DOHH2 (cell line): ENCODE data around the gene INCENP.

Experiments
- H3F3A ChIP-seq: fragments of 200-600 bp; sonication (generic), shearing (Covaris generic); 2 replicates; pipeline ENCODE4 v1.6.0; 2016; ENCODE audit warnings: antibody characterized with exemption, mild to moderate bottlenecking; ENCODE audit not compliant: control insufficient read depth, insufficient read depth
- H3K27ac ChIP-seq: fragments of 200-600 bp; sonication (generic); 2 replicates; pipeline ENCODE4 v1.5.1; 2014; ENCODE audit warnings: low read depth, mild to moderate bottlenecking, low read length, moderate library complexity
- H3K27me3 ChIP-seq: fragments of 200-600 bp; sonication (generic); 2 replicates; pipeline ENCODE4 v1.6.1; 2014; ENCODE audit warnings: mild to moderate bottlenecking, low read length, mixed read lengths; ENCODE audit not compliant: control insufficient read depth
- H3K36me3 ChIP-seq: fragments of 200-600 bp; sonication (generic); 2 replicates; pipeline ENCODE4 v1.6.1; 2014; ENCODE audit warnings: mild to moderate bottlenecking, low read length, moderate library complexity, mixed read lengths; ENCODE audit not compliant: control insufficient read depth
- H3K4me1 ChIP-seq: fragments of 200-600 bp; sonication (generic); 2 replicates; pipeline ENCODE4 v1.6.1; 2014; ENCODE audit warnings: mild to moderate bottlenecking, low read length, mixed read lengths; ENCODE audit not compliant: control insufficient read depth
- H3K4me2 ChIP-seq: fragments of 200-600 bp; sonication (generic); 2 replicates; pipeline ENCODE4 v1.6.0; 2014; ENCODE audit warnings: mild to moderate bottlenecking, low read length, moderate library complexity
- H3K4me3 ChIP-seq: fragments of 200-600 bp; sonication (generic); 2 replicates; pipeline ENCODE4 v1.5.1; 2014; ENCODE audit warnings: mild to moderate bottlenecking, low read length, mixed read lengths
- H3K79me2 ChIP-seq: fragments of 200-600 bp; sonication (generic); 2 replicates; pipeline ENCODE4 v1.6.1; 2014; ENCODE audit warnings: mild to moderate bottlenecking, low read length, mixed read lengths; ENCODE audit not compliant: control insufficient read depth
- H3K9me2 ChIP-seq: fragments of 200-600 bp; sonication (generic); replicated peaks from 2 replicates; pipeline ENCODE4 v1.6.1; 2014; ENCODE audit warnings: mild to moderate bottlenecking, low read length, mixed read lengths; ENCODE audit not compliant: control insufficient read depth
- H3K9me3 ChIP-seq: fragments of 200-600 bp; sonication (generic); 2 replicates; pipeline ENCODE4 v1.6.1; 2014; ENCODE audit warnings: antibody characterized with exemption, low read length, mixed read lengths; ENCODE audit not compliant: control insufficient read depth, insufficient read depth
- H4K20me1 ChIP-seq: fragments of 200-600 bp; sonication (generic); 2 replicates; pipeline ENCODE4 v1.6.0; 2014; ENCODE audit warnings: low read depth, mild to moderate bottlenecking, antibody characterized with exemption, low read length, moderate library complexity; ENCODE audit not compliant: control insufficient read depth, insufficient read depth
- EZH2phosphoT487 ChIP-seq: fragments of 200-600 bp; sonication (generic); IDR thresholded peaks from 2 replicates; pipeline ENCODE4 v1.6.1; 2017; ENCODE audit warnings: borderline replicate concordance, mild to moderate bottlenecking, antibody characterized with exemption, low read length, moderate library complexity, mixed read lengths
- TF ChIP-seq, protein P1 (sequence below): fragments of 200-600 bp; sonication (generic); IDR thresholded peaks from one replicate; pipeline ENCODE4 v1.5.1; 2014; ENCODE audit warnings: antibody characterized with exemption, mild to moderate bottlenecking, low read depth, low read length; ENCODE audit not compliant: poor library complexity, severe bottlenecking

The INCENP gene

GRCh38 chr11:62153087-62153395, 29.2 kb downstream of the INCENP start:
- Histone ChIP-seq H3K9me3 (no peaks in the 10 kb centered on the region), H3K27me3 (no peaks in the 10 kb centered on the region), H3K4me1 (no peaks in the 10 kb centered on the region), H3F3A (peaks cover 11% of the 10 kb centered on the region; the same call in 1 of the 2 replicates), H3K36me3 (peaks cover 50% of the 10 kb centered on the region), H4K20me1 (no peaks in the 10 kb centered on the region), H3K4me3 (no peak overlapping the region), H3K27ac (no peak overlapping the region), H3K79me2 (no peaks in the 10 kb centered on the region), H3K9me2 (no peaks in the 10 kb centered on the region), H3K4me2 (no peak overlapping the region)
- TF ChIP-seq, protein P1, sequence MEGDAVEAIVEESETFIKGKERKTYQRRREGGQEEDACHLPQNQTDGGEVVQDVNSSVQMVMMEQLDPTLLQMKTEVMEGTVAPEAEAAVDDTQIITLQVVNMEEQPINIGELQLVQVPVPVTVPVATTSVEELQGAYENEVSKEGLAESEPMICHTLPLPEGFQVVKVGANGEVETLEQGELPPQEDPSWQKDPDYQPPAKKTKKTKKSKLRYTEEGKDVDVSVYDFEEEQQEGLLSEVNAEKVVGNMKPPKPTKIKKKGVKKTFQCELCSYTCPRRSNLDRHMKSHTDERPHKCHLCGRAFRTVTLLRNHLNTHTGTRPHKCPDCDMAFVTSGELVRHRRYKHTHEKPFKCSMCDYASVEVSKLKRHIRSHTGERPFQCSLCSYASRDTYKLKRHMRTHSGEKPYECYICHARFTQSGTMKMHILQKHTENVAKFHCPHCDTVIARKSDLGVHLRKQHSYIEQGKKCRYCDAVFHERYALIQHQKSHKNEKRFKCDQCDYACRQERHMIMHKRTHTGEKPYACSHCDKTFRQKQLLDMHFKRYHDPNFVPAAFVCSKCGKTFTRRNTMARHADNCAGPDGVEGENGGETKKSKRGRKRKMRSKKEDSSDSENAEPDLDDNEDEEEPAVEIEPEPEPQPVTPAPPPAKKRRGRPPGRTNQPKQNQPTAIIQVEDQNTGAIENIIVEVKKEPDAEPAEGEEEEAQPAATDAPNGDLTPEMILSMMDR = no peak
- TF ChIP-seq EZH2phosphoT487 = no peak

DNA sequence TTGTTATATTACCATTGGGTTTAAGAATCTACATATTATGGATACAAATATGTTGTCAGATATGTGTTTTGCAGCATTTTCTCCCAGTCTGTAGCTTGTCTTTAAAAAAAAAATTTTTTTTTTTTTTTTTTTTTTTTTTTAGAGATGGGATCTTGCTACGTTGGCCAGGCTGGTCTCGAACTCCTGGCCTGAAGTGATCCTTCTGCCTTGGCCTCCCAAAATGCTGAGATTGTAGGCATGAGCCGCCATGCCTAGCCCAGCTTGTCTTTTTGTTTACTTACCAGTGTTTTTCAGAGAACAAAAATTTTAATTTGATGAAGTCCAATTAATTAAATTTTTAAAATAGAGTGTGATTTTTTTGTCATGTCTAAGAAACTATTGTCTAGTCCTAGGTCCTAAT, 29.8 kb downstream of the INCENP start:
- H3K9me3 ChIP-seq = no peaks in the 10 kb centered on the region
- H3K27ac ChIP-seq = no peak overlapping the region
- H3K79me2 ChIP-seq = no peaks in the 10 kb centered on the region
- H3K9me2 ChIP-seq = no peaks in the 10 kb centered on the region
- H3K4me1 ChIP-seq = no peaks in the 10 kb centered on the region
- H3K4me2 ChIP-seq = no peak overlapping the region
- H3K4me3 ChIP-seq = no peak overlapping the region
- peaks cover 45% of the 10 kb centered on the region for H3K36me3 ChIP-seq
- no peak for TF ChIP-seq EZH2phosphoT487
- TF ChIP-seq, protein P1 = no peak
- no peaks in the 10 kb centered on the region for H4K20me1 ChIP-seq
- peaks cover 11% of the 10 kb centered on the region; the same call in 1 of the 2 replicates for H3F3A ChIP-seq
- no peaks in the 10 kb centered on the region for H3K27me3 ChIP-seq

DNA sequence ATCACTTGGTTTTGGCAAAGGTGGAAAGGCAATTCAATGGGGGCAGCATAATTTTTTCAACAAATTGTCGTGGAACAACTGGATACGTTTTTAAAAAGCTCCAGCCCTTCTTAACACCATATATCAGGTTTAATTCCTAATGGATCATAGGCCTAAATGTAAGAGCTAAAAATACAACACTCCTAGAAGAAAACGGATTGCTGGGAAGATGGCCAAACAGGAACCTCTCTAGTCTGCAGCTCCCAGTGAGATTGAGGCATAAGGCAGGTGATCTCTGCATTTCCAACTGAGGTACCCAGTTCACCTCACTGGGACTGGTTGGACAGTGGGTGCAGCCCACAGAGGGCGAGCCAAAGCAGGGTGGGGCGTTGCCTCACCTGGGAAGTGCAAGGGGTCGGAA, 33.8 kb downstream of the INCENP start:
- Histone ChIP-seq H3K36me3 (peaks cover 8% of the 10 kb centered on the region), H3K4me3 (no peak overlapping the region), H3K27me3 (no peaks in the 10 kb centered on the region), H3K79me2 (no peaks in the 10 kb centered on the region), H3K4me1 (no peaks in the 10 kb centered on the region), H3K4me2 (no peak overlapping the region), H3K9me3 (no peaks in the 10 kb centered on the region), H3F3A (peaks cover 11% of the 10 kb centered on the region; the same call in 1 of the 2 replicates), H3K9me2 (no peaks in the 10 kb centered on the region), H3K27ac (no peak overlapping the region), H4K20me1 (no peaks in the 10 kb centered on the region)
- TF ChIP-seq, protein P1 = no peak
- no peak for TF ChIP-seq EZH2phosphoT487

- TF ChIP-seq, protein P1 = no peak
- no peak for TF ChIP-seq EZH2phosphoT487
- Histone ChIP-seq H3K4me1 (peaks cover 2% of the 10 kb centered on the region), H3K27ac (no peak overlapping the region)
Measured at GRCh38 chr11:62166371-62166770, 42.6 kb downstream of the INCENP start.

More at GRCh38 chr11:62166371-62166770, 42.6 kb downstream of the INCENP start:
- H3K9me3 ChIP-seq = no peaks in the 10 kb centered on the region
- H3K79me2 ChIP-seq = no peaks in the 10 kb centered on the region
- H3K27me3 ChIP-seq = peaks cover 27% of the 10 kb centered on the region
- H3K36me3 ChIP-seq = no peaks in the 10 kb centered on the region
- H3K4me3 ChIP-seq = no peak overlapping the region
- no peaks in the 10 kb centered on the region for H4K20me1 ChIP-seq
- no peaks in the 10 kb centered on the region for H3F3A ChIP-seq
- no peak overlapping the region for H3K4me2 ChIP-seq
- H3K9me2 ChIP-seq = no peaks in the 10 kb centered on the region
